Smooth muscle cell of the brain vasculature (primary cell): Measurements from ENCODE around the gene KRTAP4-11.
"Not testable (repeated sequence)": the region's sequence is repeated elsewhere in the genome, so short reads cannot be mapped to it uniquely, and the experiment has no call there.

Experiments used
- DNase-seq: peaks from one replicate; pipeline ENCODE4 v3.0.0-alpha.2; 2012; ENCODE audit warnings: low read depth, low spot score

The KRTAP4-11 gene

DNA sequence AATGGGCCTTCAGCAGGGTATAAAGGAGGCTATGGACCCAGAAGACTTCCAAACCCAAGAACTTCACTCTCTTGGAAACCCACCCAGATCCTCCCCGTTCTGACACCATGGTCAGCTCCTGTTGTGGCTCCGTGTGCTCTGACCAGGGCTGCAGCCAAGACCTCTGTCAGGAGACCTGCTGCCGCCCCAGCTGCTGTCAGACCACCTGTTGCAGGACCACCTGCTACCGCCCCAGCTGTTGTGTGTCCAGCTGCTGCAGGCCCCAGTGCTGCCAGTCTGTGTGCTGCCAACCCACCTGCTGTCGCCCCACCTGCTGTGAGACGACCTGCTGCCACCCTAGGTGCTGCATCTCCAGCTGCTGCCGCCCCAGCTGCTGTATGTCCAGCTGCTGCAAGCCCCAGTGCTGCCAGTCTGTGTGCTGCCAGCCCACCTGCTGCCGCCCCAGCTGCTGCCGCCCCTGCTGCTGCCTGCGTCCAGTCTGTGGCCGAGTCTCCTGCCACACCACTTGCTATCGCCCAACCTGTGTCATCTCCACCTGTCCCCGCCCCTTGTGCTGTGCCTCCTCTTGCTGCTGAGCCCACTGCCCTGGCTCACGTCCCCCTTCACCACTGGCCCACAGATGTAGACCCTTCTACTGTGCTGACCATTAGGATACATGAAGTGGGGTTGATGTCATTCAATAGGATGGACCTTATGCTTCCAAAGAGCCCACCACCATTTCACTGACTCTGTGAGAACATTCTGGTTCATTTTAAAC lies 33.9 kb downstream of the KRTAP4-11 start, which contains the start of gene KRTAP4-7:
Gene KRTAP4-7 (plus strand): TSS at position 51 of the 757 bp plus-strand sequence. CDS start 57 bp downstream, at position 108.
- not testable (repeated sequence) for DNase-seq

- not testable (repeated sequence) for DNase-seq
Observed at GRCh38 chr17:41083427-41083826, 34.7 kb downstream of the KRTAP4-11 start.

- DNase-seq, result no peak
Observed at GRCh38 chr17:41082626-41083025, 35.5 kb downstream of the KRTAP4-11 start.

- DNase-seq, result no peak
Observed at GRCh38 chr17:41076788-41077187, 41.4 kb downstream of the KRTAP4-11 start.

GRCh38 chr17:41073676-41074075 lies 44.5 kb downstream of the KRTAP4-11 start:
- no peak for DNase-seq

DNA sequence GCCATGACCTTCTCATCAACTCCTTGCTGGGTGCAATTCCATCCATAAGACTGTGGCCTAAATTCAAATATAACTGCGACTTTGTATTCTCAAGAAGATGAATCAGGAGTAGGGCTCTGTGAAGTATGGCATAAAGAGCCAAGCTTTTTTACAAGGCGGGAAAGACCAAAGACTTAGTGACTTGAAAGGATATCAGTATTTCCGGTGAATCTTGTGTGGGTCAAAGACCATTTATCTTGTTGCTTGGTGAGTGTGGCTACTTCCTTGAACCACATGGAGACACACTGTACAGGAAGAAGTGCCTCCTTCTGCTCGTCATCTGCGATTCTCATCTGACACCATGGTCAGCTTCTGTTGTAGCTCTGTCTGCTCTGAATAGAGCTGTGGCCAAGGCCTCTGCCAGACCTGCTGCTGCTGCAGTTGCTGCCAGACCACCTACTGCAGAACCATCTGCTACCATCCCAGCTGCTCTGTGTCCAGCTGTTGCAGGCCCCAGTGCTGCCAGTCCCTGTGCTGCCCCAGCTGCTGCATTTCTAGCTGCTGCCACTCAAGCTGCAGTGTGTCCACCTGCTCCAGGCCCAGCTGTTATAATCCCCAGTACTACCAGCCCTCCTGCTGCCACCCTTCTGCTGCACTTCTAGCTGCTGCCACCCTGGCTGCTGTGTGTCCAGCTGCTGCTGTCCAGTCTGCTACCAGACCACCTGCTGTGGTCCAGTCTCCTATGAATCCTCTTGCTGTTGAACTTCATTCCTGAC lies 46.4 kb downstream of the KRTAP4-11 start:
- DNase-seq, result no peak

- no peak for DNase-seq
Observed at GRCh38 chr17:41069031-41069430, 49.1 kb downstream of the KRTAP4-11 start.

DNA sequence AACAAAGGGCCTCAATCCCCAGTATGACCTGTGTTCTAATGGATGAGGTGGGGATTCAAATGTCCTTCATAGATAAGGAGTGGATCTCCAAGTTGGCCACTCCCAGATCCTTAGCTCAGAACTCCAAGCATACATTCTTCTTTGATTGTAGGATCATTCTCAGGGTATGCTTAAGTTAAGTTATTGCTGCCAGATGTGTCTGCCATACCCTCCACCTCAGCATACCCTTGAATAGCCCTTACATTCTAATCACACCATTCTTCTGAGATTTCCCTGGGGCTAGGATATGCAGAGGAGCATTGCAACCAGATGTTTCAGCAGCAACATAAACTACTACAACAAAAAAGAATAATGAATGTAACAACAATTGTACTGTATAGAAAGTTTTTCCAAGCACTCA lies 50.9 kb downstream of the KRTAP4-11 start:
- DNase-seq, result no peak
